GM12878 (cell line): Measurements from ENCODE around the gene MB. TPM values are rescaled to one million over a fixed set of nuclear protein-coding genes. Genes with fewer than 3 reads are reported as not detected.

ENCODE experiments used
- ATAC-seq: fragments of 200-7000 bp; cut with Tn5 transposase; 3 replicates; pipeline ENCODE4 v1.9.1; 2020; ENCODE audit warnings: mild to moderate bottlenecking, moderate library complexity
- BruUV-seq: library from RNA; stranded (reverse); fragments of 400-500 nt; replicated peaks from 2 replicates; lab custom pipeline; 2021; lab: Mats Ljungman, UMichigan
- CTCF ChIA-PET: fragments of 300-600 bp; sonication (Branson Sonifier 250); formaldehyde crosslinking; extraction: SDS; loops from one replicate; lab custom pipeline; 2021; ENCODE audit warnings: inconsistent platforms; lab: Yijun Ruan, JAX
- POLR2A ChIA-PET: fragments of 350-600 bp; formaldehyde crosslinking; extraction: SDS; loops from one replicate; lab custom pipeline; 2021; ENCODE audit warnings: inconsistent platforms; lab: Charles Lee
- RAD21 ChIA-PET: fragments of 300-600 bp; sonication (Branson Sonifier 250); formaldehyde crosslinking; loops from one replicate; lab custom pipeline; 2023; ENCODE audit warnings: antibody characterized with exemption; ENCODE audit not compliant: unreplicated experiment; lab: Charles Lee
- SMC1A ChIA-PET: fragments of 300-600 bp; sonication (Branson Sonifier 250); formaldehyde crosslinking; loops from one replicate; lab custom pipeline; 2023; ENCODE audit not compliant: unreplicated experiment, uncharacterized antibody; lab: Charles Lee
- DNase-seq: peaks from one replicate; pipeline ENCODE4 v3.0.0-alpha.2; 2011; ENCODE audit warnings: low read depth, low spot score
- FAIRE-seq: peaks from 3 replicates; lab custom pipeline; 2011; peaks lifted over from hg19 to GRCh38; lab: Jason Lieb, UNC
- H2AFZ ChIP-seq: 2 replicates; pipeline ENCODE4 v1.6.0; 2011; ENCODE audit warnings: low read depth, low read length, control low read depth; ENCODE audit not compliant: control insufficient read depth
- H3K27ac ChIP-seq: 2 replicates; pipeline ENCODE4 v1.5.1; 2011; ENCODE audit warnings: control low read depth; ENCODE audit not compliant: control insufficient read depth, insufficient read depth
- H3K27me3 ChIP-seq, 2 experiments: replicated peaks in 1 of 2; 2 replicates each; pipeline versions ENCODE4 v1.6.0 to v1.6.1; 2011; ENCODE audit warnings: low read length in 1 of 2; ENCODE audit not compliant: control insufficient read depth in 2 of 2, insufficient read depth in 2 of 2
- H3K36me3 ChIP-seq, 2 experiments: 2 replicates each; pipeline ENCODE4 v1.5.1; 2011; ENCODE audit warnings: low read length in 1 of 2; ENCODE audit not compliant: control insufficient read depth in 2 of 2, insufficient read depth in 2 of 2
- H3K4me1 ChIP-seq: 2 replicates; pipeline ENCODE4 v1.6.1; 2011; ENCODE audit warnings: mild to moderate bottlenecking, low read length, moderate library complexity, mixed read lengths; ENCODE audit not compliant: control insufficient read depth, insufficient read depth
- H3K4me2 ChIP-seq: 2 replicates; pipeline ENCODE4 v1.6.0; 2011; ENCODE audit warnings: control low read depth; ENCODE audit not compliant: control insufficient read depth, insufficient read depth
- H3K4me3 ChIP-seq: fragments of 200-600 bp; sonication (generic); 2 replicates; pipeline ENCODE4 v1.5.1; 2016
- H3K79me2 ChIP-seq: 2 replicates; pipeline ENCODE4 v1.6.0; 2011; ENCODE audit warnings: low read length; ENCODE audit not compliant: control insufficient read depth, insufficient read depth
- H3K9ac ChIP-seq: 2 replicates; pipeline ENCODE4 v1.8.0; 2011; ENCODE audit warnings: low read length, control low read depth, mixed read lengths; ENCODE audit not compliant: control insufficient read depth, insufficient read depth
- H3K9me3 ChIP-seq: replicated peaks from 3 replicates; pipeline ENCODE4 v1.5.1; 2011; ENCODE audit warnings: mild to moderate bottlenecking, low read length; ENCODE audit not compliant: control insufficient read depth, insufficient read depth
- H4K20me1 ChIP-seq: 2 replicates; pipeline ENCODE4 v1.6.0; 2011; ENCODE audit not compliant: control insufficient read depth, insufficient read depth
- ATF2 ChIP-seq: IDR thresholded peaks from 2 replicates; pipeline ENCODE4 v1.6.1; 2012; ENCODE audit warnings: low read length, inconsistent platforms
- BHLHE40 ChIP-seq, 2 experiments: fragments of 450-650 bp in 1 of 2; IDR thresholded peaks; 2 replicates each; pipeline ENCODE4 v1.6.1; 2011 to 2017; ENCODE audit warnings: low read depth in 2 of 2, borderline replicate concordance in 1 of 2, improper control_type of control experiment in 1 of 2, low read length in 1 of 2, mild to moderate bottlenecking in 1 of 2
- DPF2 ChIP-seq: fragments of 450-650 bp; IDR thresholded peaks from 2 replicates; pipeline ENCODE4 v1.6.1; 2017; ENCODE audit warnings: mild to moderate bottlenecking
- E2F4 ChIP-seq: IDR thresholded peaks from 2 replicates; pipeline ENCODE4 v1.6.1; 2012; ENCODE audit warnings: low read depth, low read length, improper control_type of control experiment
- EGR1 ChIP-seq, 2 experiments: IDR thresholded peaks; 1 replicate in 1 of 2; 2 replicates in 1 of 2; pipeline ENCODE4 v1.6.1; 2011 to 2012; ENCODE audit warnings: low read depth in 2 of 2, low read length in 2 of 2, borderline replicate concordance in 1 of 2, mild to moderate bottlenecking in 1 of 2, moderate library complexity in 1 of 2
- ETV6 ChIP-seq, 2 experiments: fragments of 450-650 bp in 1 of 2; IDR thresholded peaks in 1 of 2; conservative IDR thresholded peaks in 1 of 2; 2 replicates each; pipeline ENCODE4 v1.6.1; 2014; ENCODE audit warnings: antibody characterized with exemption in 1 of 2, borderline replicate concordance in 1 of 2, low read depth in 1 of 2, mild to moderate bottlenecking in 1 of 2, moderate library complexity in 1 of 2
- FOXK2 ChIP-seq: fragments of 450-650 bp; IDR thresholded peaks from 2 replicates; pipeline ENCODE4 v1.6.1; 2017; ENCODE audit warnings: mild to moderate bottlenecking, moderate library complexity
- HSF1 ChIP-seq: fragments of 150-350 bp; IDR thresholded peaks from 2 replicates; pipeline ENCODE4 v1.6.1; 2014; ENCODE audit warnings: mild to moderate bottlenecking, low read depth, low read length
- PML ChIP-seq: IDR thresholded peaks from 2 replicates; pipeline ENCODE4 v1.6.1; 2012; ENCODE audit warnings: low read length, inconsistent platforms
- REST ChIP-seq: IDR thresholded peaks from 2 replicates; pipeline ENCODE4 v1.6.1; 2012; ENCODE audit warnings: mild to moderate bottlenecking, low read depth, low read length
- YY1 ChIP-seq: IDR thresholded peaks from 2 replicates; pipeline ENCODE4 v1.6.1; 2011; ENCODE audit warnings: low read depth, mild to moderate bottlenecking, low read length
- ZBTB40 ChIP-seq: fragments of 450-650 bp; IDR thresholded peaks from 2 replicates; pipeline ENCODE4 v1.6.1; 2016; ENCODE audit warnings: mild to moderate bottlenecking, moderate library complexity, borderline replicate concordance
- WGBS: methylation state at CpG from one replicate; pipeline ENCODE4 v1.1.6; 2016; ENCODE audit warnings: low lambda C conversion rate; ENCODE audit not compliant: insufficient replicate concordance, insufficient coverage; ENCODE audit errors: missing lambda C conversion rate; 5-methylcytosine and 5-hydroxymethylcytosine counted together
- in situ Hi-C: fragments of 300-500 bp; cut with MboI; formaldehyde crosslinking; loops from 9 replicates; pipeline ENCODE4 v1.14.3; 2018; ENCODE audit warnings: mixed read lengths
- intact Hi-C: fragments of 100-400 bp; cut with micrococcal nuclease; formaldehyde crosslinking; loops from one replicate; pipeline ENCODE4 v1.14.2; 2022; ENCODE audit not compliant: unreplicated experiment
- polyA plus RNA-seq, 11 experiments: library from polyadenylated mRNA; depleted of rRNA in 4 of 11; unstranded in 6 of 11; stranded (reverse) in 5 of 11; fragments of >200 nt; fragmentation: Nextera tagmentation in 4 of 11; fragmentation: Illumina TruSeq in 1 of 11; extraction: Ambion mirVana in 4 of 11; extraction: Trizol in 1 of 11; gene quantifications; 1 replicate in 1 of 11; 2 replicates in 10 of 11; pipeline versions ENCODE4 v1.2.1 to v1.2.3, GENCODE V29; 2011 to 2016; ENCODE audit warnings: inconsistent platforms in 2 of 11, missing spikeins in 2 of 11, low read depth in 1 of 11
- total RNA-seq, 4 experiments: library from RNA; depleted of rRNA in 3 of 4; stranded (reverse); fragments of >200 nt in 3 of 4; fragmentation: Illumina TruSeq in 1 of 4; extraction: Trizol in 1 of 4; gene quantifications; 2 replicates each; pipeline versions ENCODE4 v1.2.1 to v1.2.3, GENCODE V29; 2013 to 2021

Gene MB
- total and polyA plus RNA-seq, 10 of the 15 experiments (the other 5 are each of a cell fraction or from before 2014, with no cell fraction given) = 0.09 to 0.41 (median 0.23) TPM; not detected in 3

- no TSS peak for BruUV-seq
- ChIA-PET POLR2A (no interaction called here), CTCF (interaction anchor here (1.1 to 1.5 kb wide), 2 partner anchors 10 to 427 kb away, joined by 3 to 7 read pairs; partner anchors contain the start of gene APOL6), RAD21 (no interaction called here), SMC1A (no interaction called here)
- FAIRE-seq (no peak), ATAC-seq (peak; percentile 21; the same call in 2 of the 3 replicates), DNase-seq (no peak)
- Histone ChIP-seq H3K36me3 (no peaks in the 10 kb centered on the region), H3K4me1 (peaks cover 6% of the 10 kb centered on the region), H3K27ac (no peak overlapping the region), H4K20me1 (no peaks in the 10 kb centered on the region), H3K9me3 (no peaks in the 10 kb centered on the region), H3K79me2 (no peaks in the 10 kb centered on the region), H2AFZ (no peak overlapping the region), H3K4me3 (no peak overlapping the region), H3K27me3 (no peaks in the 10 kb centered on the region), H3K9ac (no peak overlapping the region), H3K4me2 (no peak overlapping the region)
- intact Hi-C loops = no loop called here
- in situ Hi-C loops = no loop called here
- WGBS = 43% methylated on average over 5 of the region's 5 CpGs
- TF ChIP-seq REST (no peak), ATF2 (no peak), ZBTB40 (no peak), HSF1 (no peak), BHLHE40 (IDR thresholded peaks at IDR 0.05; ENCODE audit: borderline replicate concordance in 1 of 2, low read depth in 2 of 2, low read length in 1 of 2) (no peak), DPF2 (no peak), FOXK2 (no peak), ETV6 (conservative IDR thresholded peaks at IDR 0.05 in 1 of 2, IDR thresholded peaks at IDR 0.05 in 1 of 2; ENCODE audit: borderline replicate concordance in 1 of 2, low read depth in 1 of 2) (no peak), YY1 (no peak), E2F4 (no peak), EGR1 (IDR thresholded peaks at IDR 0.05; ENCODE audit: borderline replicate concordance in 1 of 2, low read depth in 2 of 2, low read length in 2 of 2) (no peak), PML (no peak)
Observed at GRCh38 chr22:35638001-35638400, 20.9 kb upstream of the MB start.
